H1 (cell line): Measurements from ENCODE around the gene APBA2. TPM values are rescaled to one million over a fixed set of nuclear protein-coding genes. Genes with fewer than 3 reads are reported as not detected.

Source experiments
- CTCF ChIA-PET: fragments of 300-600 bp; sonication (Branson Sonifier 250); formaldehyde crosslinking; loops from one replicate; lab custom pipeline; 2021; ENCODE audit not compliant: partially characterized antibody; lab: Charles Lee
- POLR2A ChIA-PET: fragments of 300-600 bp; sonication (Branson Sonifier 250); formaldehyde crosslinking; loops from one replicate; lab custom pipeline; 2021; ENCODE audit warnings: inconsistent platforms; ENCODE audit not compliant: partially characterized antibody; lab: Charles Lee
- DNase-seq, 2 experiments: peaks; one replicate each; pipeline versions ENCODE4 v3.0.0 to v3.0.0-alpha.2; 2010 to 2022; ENCODE audit warnings: low spot score in 2 of 2, low read depth in 1 of 2, mixed read lengths in 1 of 2
- FAIRE-seq: peaks from 2 replicates; lab custom pipeline; 2011; peaks lifted over from hg19 to GRCh38; lab: Jason Lieb, UNC
- H2AFZ ChIP-seq: 2 replicates; pipeline ENCODE4 v1.8.1; 2012; ENCODE audit warnings: low read length, inconsistent platforms
- H2AK5ac ChIP-seq: 2 replicates; pipeline ENCODE4 v1.6.1; 2013; ENCODE audit warnings: low read depth, low read length
- H2BK120ac ChIP-seq: replicated peaks from 2 replicates; pipeline ENCODE3; 2013; ENCODE audit warnings: low read depth, low read length, inconsistent platforms
- H2BK12ac ChIP-seq: 2 replicates; pipeline ENCODE4 v1.6.1; 2013; ENCODE audit warnings: low read depth, low read length
- H2BK15ac ChIP-seq: 2 replicates; pipeline ENCODE4 v1.6.1; 2013; ENCODE audit warnings: low read length
- H2BK20ac ChIP-seq: 2 replicates; pipeline ENCODE4 v1.6.1; 2013; ENCODE audit warnings: low read length
- H2BK5ac ChIP-seq: 2 replicates; pipeline ENCODE4 v1.6.1; 2013; ENCODE audit warnings: low read depth, low read length
- H3K14ac ChIP-seq: 2 replicates; pipeline ENCODE4 v1.6.1; 2013; ENCODE audit warnings: inconsistent platforms; ENCODE audit not compliant: insufficient read length
- H3K18ac ChIP-seq: 2 replicates; pipeline ENCODE4 v1.6.1; 2013; ENCODE audit warnings: low read length; ENCODE audit errors: extremely low read depth
- H3K23ac ChIP-seq: 2 replicates; pipeline ENCODE4 v1.6.1; 2013; ENCODE audit warnings: inconsistent platforms; ENCODE audit not compliant: insufficient read length
- H3K23me2 ChIP-seq: 2 replicates; pipeline ENCODE4 v1.6.1; 2013; ENCODE audit warnings: low read depth, low read length
- H3K27ac ChIP-seq: 2 replicates; pipeline ENCODE4 v1.6.1; 2011; ENCODE audit warnings: low read depth, low read length, inconsistent platforms
- H3K27me3 ChIP-seq, 4 experiments: replicated peaks in 1 of 4; 1 replicate in 1 of 4; 2 replicates in 3 of 4; pipeline versions ENCODE4 v1.6.1 to v1.8.1; 2011 to 2013; ENCODE audit warnings: low read length in 3 of 4, mild to moderate bottlenecking in 3 of 4, inconsistent platforms in 2 of 4, mixed read lengths in 2 of 4, moderate library complexity in 1 of 4; ENCODE audit not compliant: control insufficient read depth in 3 of 4, insufficient read depth in 3 of 4; ENCODE audit errors: extremely low read depth in 1 of 4
- H3K36me3 ChIP-seq, 4 experiments: 2 replicates each; pipeline versions ENCODE4 v1.6.1 to v1.8.1; 2011 to 2013; ENCODE audit warnings: mild to moderate bottlenecking in 4 of 4, low read length in 3 of 4, moderate library complexity in 2 of 4, control low read depth in 1 of 4, inconsistent platforms in 1 of 4; ENCODE audit not compliant: insufficient read depth in 4 of 4, control insufficient read depth in 2 of 4
- H3K4ac ChIP-seq: replicated peaks from 2 replicates; pipeline ENCODE3; 2013; ENCODE audit warnings: low read length, low read depth, mixed read lengths, inconsistent platforms; ENCODE audit not compliant: insufficient read length
- H3K4me1 ChIP-seq, 4 experiments: replicated peaks in 1 of 4; 1 replicate in 1 of 4; 2 replicates in 3 of 4; pipeline versions ENCODE4 v1.6.1 to v1.8.1; 2011 to 2013; ENCODE audit warnings: low read length in 3 of 4, inconsistent platforms in 2 of 4, mixed read lengths in 1 of 4; ENCODE audit not compliant: insufficient read depth in 4 of 4, control insufficient read depth in 3 of 4
- H3K4me2 ChIP-seq, 2 experiments: 2 replicates each; pipeline versions ENCODE4 v1.6.1 to v1.8.1; 2011 to 2013; ENCODE audit warnings: low read depth in 2 of 2, low read length in 2 of 2, control low read depth in 1 of 2, inconsistent platforms in 1 of 2, mild to moderate bottlenecking in 1 of 2; ENCODE audit not compliant: insufficient read depth in 1 of 2
- H3K4me3 ChIP-seq, 4 experiments: fragments of 200-600, 300-600 bp in 1 of 4; sonication (generic), shearing (Covaris generic), sonication (Bioruptor Twin) in 1 of 4; 2 replicates each; pipeline versions ENCODE4 v1.5.1 to v1.8.1; 2011 to 2016; ENCODE audit warnings: low read length in 4 of 4, low read depth in 3 of 4, control low read depth in 2 of 4, inconsistent platforms in 2 of 4, mild to moderate bottlenecking in 2 of 4, mixed read lengths in 1 of 4, moderate library complexity in 1 of 4; ENCODE audit not compliant: insufficient read depth in 2 of 4; ENCODE audit errors: extremely low read depth in 1 of 4
- H3K56ac ChIP-seq: replicated peaks from 2 replicates; pipeline ENCODE3; 2013; ENCODE audit warnings: low read depth, mild to moderate bottlenecking, mixed read lengths, low read length, inconsistent platforms; ENCODE audit not compliant: insufficient read length
- H3K79me1 ChIP-seq: 2 replicates; pipeline ENCODE4 v1.6.1; 2013; ENCODE audit warnings: low read depth, low read length, control low read depth
- H3K79me2 ChIP-seq, 2 experiments: 2 replicates each; pipeline versions ENCODE4 v1.6.1 to v1.8.1; 2012 to 2013; ENCODE audit warnings: low read length in 2 of 2, mild to moderate bottlenecking in 2 of 2, inconsistent platforms in 1 of 2; ENCODE audit not compliant: insufficient read depth in 2 of 2, control insufficient read depth in 1 of 2
- H3K9ac ChIP-seq, 4 experiments: replicated peaks in 1 of 4; 1 replicate in 1 of 4; 2 replicates in 3 of 4; pipeline versions ENCODE4 v1.6.1 to v1.8.1; 2011 to 2013; ENCODE audit warnings: low read depth in 3 of 4, low read length in 3 of 4, control low read depth in 2 of 4, mild to moderate bottlenecking in 2 of 4, moderate library complexity in 2 of 4, inconsistent platforms in 1 of 4; ENCODE audit errors: extremely low read depth in 1 of 4
- H3K9me3 ChIP-seq, 2 experiments: 2 replicates each; pipeline versions ENCODE4 v1.6.1 to v1.8.1; 2012 to 2013; ENCODE audit warnings: mild to moderate bottlenecking in 2 of 2, moderate library complexity in 2 of 2, control low read depth in 1 of 2, inconsistent platforms in 1 of 2, low read depth in 1 of 2, low read length in 1 of 2, mixed read lengths in 1 of 2; ENCODE audit not compliant: insufficient read depth in 2 of 2
- H4K20me1 ChIP-seq, 2 experiments: replicated peaks in 1 of 2; 2 replicates each; pipeline versions ENCODE3 to v1.8.1; 2011 to 2013; ENCODE audit warnings: inconsistent platforms in 2 of 2, low read length in 2 of 2, mild to moderate bottlenecking in 1 of 2; ENCODE audit not compliant: insufficient read depth in 2 of 2, control insufficient read depth in 1 of 2
- H4K5ac ChIP-seq: 2 replicates; pipeline ENCODE4 v1.6.1; 2013; ENCODE audit warnings: low read length, low read depth, mixed read lengths, inconsistent platforms; ENCODE audit not compliant: insufficient read length
- H4K8ac ChIP-seq: 2 replicates; pipeline ENCODE4 v1.8.0; 2013; ENCODE audit warnings: mild to moderate bottlenecking, moderate library complexity, low read length, inconsistent platforms; ENCODE audit not compliant: insufficient read depth; ENCODE audit errors: extremely low read depth
- H4K91ac ChIP-seq: replicated peaks from 2 replicates; pipeline ENCODE3; 2013; ENCODE audit warnings: low read length, mixed read lengths, inconsistent platforms; ENCODE audit not compliant: insufficient read length
- ASH2L ChIP-seq: fragments of 200-600, 300-600 bp; sonication (generic); IDR thresholded peaks from one replicate; pipeline ENCODE4 v1.7.1; 2017; ENCODE audit warnings: low read length
- ATF2 ChIP-seq: IDR thresholded peaks from 2 replicates; pipeline ENCODE4 v1.6.1; 2012; ENCODE audit warnings: low read length, inconsistent platforms
- CBX8 ChIP-seq: fragments of 300-800, 300-1000 bp; sonication (generic); IDR thresholded peaks from 2 replicates; pipeline ENCODE4 v1.7.1; 2016; ENCODE audit warnings: low read depth, low read length, borderline replicate concordance
- CHD2 ChIP-seq: IDR thresholded peaks from 2 replicates; pipeline ENCODE4 v1.6.1; 2012; ENCODE audit warnings: low read length, improper control_type of control experiment
- EGR1 ChIP-seq: IDR thresholded peaks from 2 replicates; pipeline ENCODE4 v1.6.1; 2011; ENCODE audit warnings: low read depth, low read length, borderline replicate concordance
- EZH2 ChIP-seq: fragments of 200-600 bp; sonication (generic); IDR thresholded peaks from 2 replicates; pipeline ENCODE4 v1.7.1; 2012; ENCODE audit warnings: low read depth, mild to moderate bottlenecking, moderate library complexity, low read length, inconsistent platforms; ENCODE audit not compliant: severe bottlenecking
- GABPA ChIP-seq: IDR thresholded peaks from 2 replicates; pipeline ENCODE4 v1.6.1; 2011; ENCODE audit warnings: mild to moderate bottlenecking, low read length, moderate library complexity, borderline replicate concordance; ENCODE audit not compliant: insufficient read depth
- GTF2F1 ChIP-seq: IDR thresholded peaks from 2 replicates; pipeline ENCODE4 v1.6.1; 2012; ENCODE audit warnings: low read depth, low read length, improper control_type of control experiment, borderline replicate concordance
- MAFK ChIP-seq: IDR thresholded peaks from 2 replicates; pipeline ENCODE4 v1.6.1; 2012; ENCODE audit warnings: low read depth, mild to moderate bottlenecking, improper control_type of control experiment, low read length
- PHF8 ChIP-seq: fragments of 200-600 bp; sonication (generic); conservative IDR thresholded peaks from 2 replicates; pipeline ENCODE4 v1.7.1; 2012; ENCODE audit warnings: low read depth, mild to moderate bottlenecking, inconsistent platforms, low read length, moderate library complexity
- TEAD4 ChIP-seq: IDR thresholded peaks from 2 replicates; pipeline ENCODE4 v1.6.1; 2012; ENCODE audit warnings: low read depth, low read length, inconsistent platforms, mixed read lengths
- WGBS, 2 experiments: shearing (Covaris generic) in 1 of 2; methylation state at CpG; one replicate each; pipeline versions ENCODE4 v1.1.6 to v1.1.7; 2013 to 2015; ENCODE audit warnings: low lambda C conversion rate in 2 of 2, mixed read lengths in 2 of 2, inconsistent platforms in 1 of 2, low coverage in 1 of 2, missing lambda C conversion rate in 1 of 2; ENCODE audit not compliant: insufficient replicate concordance in 2 of 2, insufficient coverage in 1 of 2, insufficient read length in 1 of 2; ENCODE audit errors: extremely low coverage in 1 of 2, missing lambda C conversion rate in 1 of 2; 5-methylcytosine and 5-hydroxymethylcytosine counted together
- polyA plus RNA-seq, 7 experiments: library from polyadenylated mRNA; depleted of rRNA in 3 of 7; stranded (reverse) in 5 of 7; unstranded in 2 of 7; fragments of >200 nt in 5 of 7; fragments of 200-250 nt in 2 of 7; gene quantifications; 1 replicate in 5 of 7; 2 replicates in 1 of 7; 4 replicates in 1 of 7; pipeline versions ENCODE4 v1.2.1 to v1.2.3, GENCODE V29; 2011 to 2013; ENCODE audit warnings: missing spikeins in 2 of 7, mixed read lengths in 2 of 7
- total RNA-seq: library from RNA; stranded (reverse); fragmentation: NEBNext Ultra II Directional; extraction: Animal tissue kit (Norgen Biotek cat#: 25700); gene quantifications from 2 replicates; pipeline ENCODE4 v1.2.1, GENCODE V29; 2021

Gene APBA2
- total and polyA plus RNA-seq, 2 of the 8 experiments (the other 6 are each of a cell fraction or from before 2014, with no cell fraction given), result 15.5 to 19.0 TPM

GRCh38 chr15:29106551-29107290 lies 220.9 kb downstream of the APBA2 start:
- no peak overlapping the region for H2BK12ac ChIP-seq
- POLR2A ChIA-PET, result no interaction called here
- H2AFZ ChIP-seq, result no peak overlapping the region
- H2BK120ac ChIP-seq, result no peak overlapping the region
- H3K4me3 ChIP-seq, result no peak overlapping the region
- H3K18ac ChIP-seq, result no peak overlapping the region
- H3K4me1 ChIP-seq, result peaks cover 0 to 12% (median 5%) of the 10 kb centered on the region in 4 experiments; a peak in 5 of 7 replicates
- H3K23me2 ChIP-seq, result no peaks in the 10 kb centered on the region
- FAIRE-seq (no peak), DNase-seq (no peak)
- no peaks in the 10 kb centered on the region for H3K79me1 ChIP-seq
- H2BK15ac ChIP-seq, result no peak overlapping the region
- H4K91ac ChIP-seq, result no peak overlapping the region
- H2BK5ac ChIP-seq, result no peak overlapping the region
- no peak overlapping the region for H3K23ac ChIP-seq
- H3K36me3 ChIP-seq, result no peaks in the 10 kb centered on the region
- 92% methylated on average over 19 of the region's 21 CpGs; no CpG with 5 or more reads in 1 of the 2 experiments for whole genome bisulfite sequencing, 2 experiments
- no peak overlapping the region for H2BK20ac ChIP-seq
- no peak overlapping the region for H3K27ac ChIP-seq
- CTCF ChIA-PET, result interaction anchor here (0.9 to 4.3 kb wide), 4 partner anchors 9 to 184 kb away, joined by 3 to 20 read pairs (median 3); no protein-coding TSS in a partner anchor
- no peak overlapping the region for H2AK5ac ChIP-seq
- no peaks in the 10 kb centered on the region for H3K79me2 ChIP-seq
- H3K27me3 ChIP-seq, result no peaks in the 10 kb centered on the region
- H4K5ac ChIP-seq, result no peak overlapping the region
- no peak overlapping the region for H4K8ac ChIP-seq
- no peaks in the 10 kb centered on the region for H3K9me3 ChIP-seq
- no peak overlapping the region for H3K9ac ChIP-seq
- H3K4ac ChIP-seq, result no peak overlapping the region
- H4K20me1 ChIP-seq, result no peaks in the 10 kb centered on the region
- H3K4me2 ChIP-seq, result no peak overlapping the region
- H3K56ac ChIP-seq, result no peak overlapping the region
- H3K14ac ChIP-seq, result no peak overlapping the region
- TF ChIP-seq CBX8, result no peak
- TF ChIP-seq CHD2, result no peak
- TF ChIP-seq ASH2L, result no peak
- no peak for TF ChIP-seq GTF2F1
- no peak for TF ChIP-seq MAFK
- no peak for TF ChIP-seq ATF2
- no peak for TF ChIP-seq EZH2
- TF ChIP-seq PHF8, result no peak
- no peak for TF ChIP-seq TEAD4
- no peak for TF ChIP-seq GABPA
- no peak for TF ChIP-seq EGR1
